Ovary (tissue), 3 donors: ENCODE results near the gene ALDH3A1.

Source experiments
- CTCF ChIP-seq, 3 donors: fragments of 450-650 bp in 2 of 3; fragments of 200-600 bp in 1 of 3; IDR thresholded peaks; one replicate each; pipeline versions ENCODE4 v1.5.1 to v1.8.0; 2016 to 2022; ENCODE audit warnings: antibody characterized with exemption in 3 of 3, mild to moderate bottlenecking in 1 of 3
- POLR2A ChIP-seq: fragments of 450-650 bp; IDR thresholded peaks from one replicate; pipeline ENCODE4 v1.6.1; 2017; ENCODE audit warnings: antibody characterized with exemption, mild to moderate bottlenecking, moderate library complexity
- donor health status: DM: no; HTN: no; CAD: no.

GRCh38 chr17:19768046-19768782 is 20.1 kb upstream of the ALDH3A1 start:
- TF ChIP-seq POLR2A (no peak), CTCF (IDR thresholded peaks at IDR 0.05) (no peak)
